HG03196 (cell line): Measurements from ENCODE around the gene BLOC1S4.
"Not testable (repeated sequence)": the region's sequence is repeated elsewhere in the genome, so short reads cannot be mapped to it uniquely, and the experiment has no call there.

Experiments
- ATAC-seq: cut with Tn5 transposase; IDR thresholded peaks from one replicate; pipeline ENCODE4 v1.9.1; 2021; ENCODE audit not compliant: unreplicated experiment

Gene BLOC1S4, protein sequence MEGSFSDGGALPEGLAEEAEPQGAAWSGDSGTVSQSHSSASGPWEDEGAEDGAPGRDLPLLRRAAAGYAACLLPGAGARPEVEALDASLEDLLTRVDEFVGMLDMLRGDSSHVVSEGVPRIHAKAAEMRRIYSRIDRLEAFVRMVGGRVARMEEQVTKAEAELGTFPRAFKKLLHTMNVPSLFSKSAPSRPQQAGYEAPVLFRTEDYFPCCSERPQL

DNA sequence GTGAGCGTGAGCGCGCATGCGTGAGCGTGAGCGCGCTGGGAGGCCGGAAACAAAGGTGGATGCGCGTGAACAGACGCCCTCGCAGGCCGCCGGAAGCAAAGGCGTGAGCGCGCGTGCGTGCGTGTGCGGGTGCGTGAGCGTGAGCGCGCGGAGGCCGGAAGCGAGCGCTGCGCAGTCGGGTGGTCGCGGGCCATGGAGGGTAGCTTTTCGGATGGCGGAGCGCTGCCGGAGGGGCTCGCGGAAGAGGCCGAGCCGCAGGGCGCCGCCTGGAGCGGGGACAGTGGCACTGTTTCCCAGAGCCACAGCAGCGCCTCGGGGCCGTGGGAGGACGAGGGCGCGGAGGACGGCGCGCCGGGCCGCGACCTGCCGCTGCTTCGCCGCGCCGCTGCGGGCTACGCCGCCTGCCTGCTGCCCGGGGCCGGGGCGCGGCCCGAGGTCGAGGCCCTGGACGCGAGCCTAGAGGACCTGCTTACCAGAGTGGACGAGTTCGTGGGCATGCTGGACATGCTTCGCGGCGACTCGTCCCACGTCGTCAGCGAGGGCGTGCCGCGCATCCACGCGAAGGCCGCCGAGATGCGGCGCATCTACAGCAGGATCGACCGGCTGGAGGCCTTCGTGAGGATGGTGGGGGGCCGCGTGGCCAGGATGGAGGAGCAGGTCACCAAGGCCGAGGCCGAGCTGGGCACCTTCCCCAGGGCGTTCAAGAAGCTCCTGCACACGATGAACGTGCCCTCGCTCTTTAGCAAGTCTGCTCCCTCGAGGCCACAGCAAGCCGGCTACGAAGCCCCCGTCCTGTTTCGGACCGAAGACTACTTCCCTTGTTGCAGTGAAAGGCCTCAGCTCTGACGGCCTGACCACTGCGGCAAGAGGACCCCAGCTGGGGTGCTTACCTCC, at the start of gene BLOC1S4:
TSS of gene BLOC1S4 (plus strand) at position 157 of the 894 bp plus-strand sequence. CDS start at position 193, 36 bp downstream.
- ATAC-seq, result peak; percentile 87

DNA sequence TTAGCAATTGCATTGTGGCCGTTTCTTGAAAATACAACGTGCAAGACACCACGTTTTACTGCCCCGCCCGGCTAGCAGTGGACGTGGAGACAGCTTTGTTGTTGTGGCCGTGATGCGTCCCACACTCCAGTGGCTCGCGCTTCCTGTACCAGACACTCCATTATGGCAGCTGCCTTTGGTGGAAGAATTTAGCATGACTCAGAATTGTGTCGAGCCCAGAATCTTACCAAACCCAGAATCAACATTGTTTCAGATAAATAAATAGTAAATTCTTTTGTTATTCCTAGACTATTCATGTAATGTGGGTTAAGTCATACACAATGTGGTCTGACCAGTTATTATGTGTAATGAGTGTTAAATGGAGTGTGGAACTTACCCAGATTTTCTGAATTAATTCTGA, 47.6 kb upstream of the BLOC1S4 start:
- ATAC-seq, result no peak

DNA sequence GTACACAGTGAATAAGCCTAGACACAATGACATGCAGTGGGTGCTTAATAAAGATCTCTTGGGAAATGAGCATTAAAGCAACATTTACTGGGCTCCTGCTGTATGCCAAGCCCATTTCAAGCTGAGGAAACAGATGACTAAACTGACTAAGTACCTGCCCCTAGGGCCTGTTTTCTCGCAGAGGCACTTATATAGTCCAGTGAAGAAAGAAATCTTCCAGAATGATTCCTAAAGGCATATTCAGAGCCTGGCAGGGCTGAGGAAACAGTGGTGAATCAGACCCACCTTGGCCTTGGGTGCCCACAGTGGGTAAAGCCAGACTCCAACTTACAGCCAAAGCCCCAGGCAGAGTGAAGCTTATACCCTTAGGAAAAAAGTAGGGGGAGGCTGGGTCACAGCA, 44.3 kb upstream of the BLOC1S4 start:
- ATAC-seq, result no peak

DNA sequence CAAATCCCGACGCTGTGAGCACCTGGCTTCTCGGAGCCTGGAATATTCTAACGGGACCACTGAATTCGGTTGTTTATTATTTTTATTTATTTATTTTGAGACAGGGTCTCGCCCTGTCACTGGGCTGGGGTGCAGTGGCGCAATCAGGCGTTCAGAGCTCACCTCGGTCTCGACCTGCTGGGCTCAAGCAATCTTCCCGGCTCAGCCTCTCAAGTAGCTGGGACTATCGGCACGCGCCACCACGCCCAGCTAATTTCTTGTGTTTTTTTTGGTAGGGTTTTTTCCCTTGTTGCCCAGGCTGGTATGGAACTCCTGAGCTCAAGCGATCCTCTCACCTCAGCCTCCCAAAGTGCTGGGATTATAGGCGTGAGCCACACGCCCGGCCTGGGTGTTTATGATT, 43.8 kb upstream of the BLOC1S4 start:
- no peak for ATAC-seq

DNA sequence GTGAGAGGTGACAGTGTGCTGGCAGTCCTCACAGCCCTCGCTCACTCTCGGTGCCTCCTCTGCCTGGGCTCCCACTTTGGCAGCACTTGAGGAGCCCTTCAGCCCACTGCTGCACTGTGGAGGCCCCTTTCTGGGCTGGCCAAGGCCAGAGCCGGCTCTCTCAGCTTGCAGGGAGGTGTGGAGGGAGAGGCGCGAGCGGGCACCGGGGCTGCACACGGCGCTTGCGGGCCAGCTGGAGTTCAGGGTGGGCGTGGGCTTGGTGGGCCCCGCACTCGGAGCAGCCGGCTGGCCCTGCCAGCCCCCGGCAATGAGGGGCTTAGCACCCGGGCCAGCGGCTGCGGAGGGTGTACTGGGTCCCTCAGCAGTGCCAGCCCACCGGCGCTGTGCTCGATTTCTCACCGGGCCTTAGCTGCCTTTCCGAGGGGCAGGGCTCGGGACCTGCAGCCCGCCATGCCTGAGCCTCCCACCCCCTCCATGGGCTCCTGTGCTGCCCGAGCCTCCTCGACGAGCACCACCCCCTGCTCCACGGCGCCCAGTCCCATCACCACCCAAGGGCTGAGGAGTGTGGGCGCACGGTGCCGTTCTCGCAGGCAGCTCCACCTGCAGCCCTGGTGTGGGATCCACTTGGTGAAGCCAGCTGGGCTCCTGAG, 43.3 kb upstream of the BLOC1S4 start:
- not testable (repeated sequence) for ATAC-seq

DNA sequence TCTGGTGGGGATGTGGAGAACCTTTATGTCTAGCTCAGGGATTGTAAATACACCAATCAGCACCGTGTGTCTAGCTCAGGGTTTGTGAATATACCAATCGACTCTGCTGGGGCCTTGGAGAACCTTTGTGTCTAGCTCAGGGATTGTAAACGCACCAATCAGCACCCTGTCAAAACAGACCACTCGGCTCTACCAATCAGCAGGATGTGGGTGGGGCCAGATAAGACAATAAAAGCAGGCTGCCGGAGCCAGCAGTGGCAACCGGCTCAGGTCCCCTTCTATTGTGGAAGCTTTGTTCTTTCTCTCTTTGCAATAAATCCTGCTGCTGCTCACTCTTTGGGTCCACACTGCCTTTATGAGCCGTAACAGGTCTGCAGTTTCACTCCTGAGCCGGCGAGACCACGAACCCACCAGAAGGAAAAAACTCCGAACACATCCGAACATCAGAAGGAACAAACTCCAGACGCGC, 42.7 kb upstream of the BLOC1S4 start:
- ATAC-seq, result not testable (repeated sequence)

DNA sequence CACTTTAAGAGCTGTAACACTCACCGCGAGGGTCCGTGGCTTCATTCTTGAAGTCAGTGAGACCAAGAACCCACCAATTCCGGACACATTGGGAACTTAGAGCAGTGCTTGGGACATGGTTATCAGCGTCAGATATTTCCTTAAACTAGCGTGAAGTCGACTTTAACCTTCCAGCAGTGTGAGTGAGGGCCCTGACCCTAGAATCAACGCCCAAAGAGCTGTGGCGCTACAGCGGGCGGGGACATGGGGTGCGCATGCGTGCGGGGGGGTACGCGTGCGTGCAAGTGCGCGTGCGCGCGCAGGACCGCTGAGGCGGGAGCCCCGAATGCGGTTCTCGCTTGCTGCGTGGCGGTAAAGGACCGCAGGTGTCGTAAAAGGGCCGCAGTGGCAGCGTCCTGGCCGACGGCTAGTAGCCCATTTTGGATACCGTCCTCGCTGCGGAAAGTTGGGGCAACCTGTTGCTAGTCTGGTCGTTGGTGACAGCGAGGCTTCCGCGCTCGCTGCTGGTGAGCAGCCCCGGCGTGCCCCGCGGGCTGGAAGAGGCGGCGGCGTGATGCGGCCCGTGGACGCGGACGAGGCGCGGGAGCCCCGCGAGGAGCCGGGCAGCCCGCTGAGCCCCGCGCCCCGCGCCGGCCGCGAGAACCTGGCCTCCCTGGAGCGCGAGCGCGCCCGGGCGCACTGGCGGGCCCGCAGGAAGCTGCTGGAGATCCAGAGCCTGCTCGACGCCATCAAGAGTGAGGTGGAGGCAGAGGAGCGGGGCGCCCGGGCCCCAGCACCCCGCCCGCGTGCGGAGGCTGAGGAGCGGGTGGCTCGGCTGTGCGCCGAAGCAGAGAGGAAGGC, 42.1 kb upstream of the BLOC1S4 start:
- peak; percentile 85 for ATAC-seq

DNA sequence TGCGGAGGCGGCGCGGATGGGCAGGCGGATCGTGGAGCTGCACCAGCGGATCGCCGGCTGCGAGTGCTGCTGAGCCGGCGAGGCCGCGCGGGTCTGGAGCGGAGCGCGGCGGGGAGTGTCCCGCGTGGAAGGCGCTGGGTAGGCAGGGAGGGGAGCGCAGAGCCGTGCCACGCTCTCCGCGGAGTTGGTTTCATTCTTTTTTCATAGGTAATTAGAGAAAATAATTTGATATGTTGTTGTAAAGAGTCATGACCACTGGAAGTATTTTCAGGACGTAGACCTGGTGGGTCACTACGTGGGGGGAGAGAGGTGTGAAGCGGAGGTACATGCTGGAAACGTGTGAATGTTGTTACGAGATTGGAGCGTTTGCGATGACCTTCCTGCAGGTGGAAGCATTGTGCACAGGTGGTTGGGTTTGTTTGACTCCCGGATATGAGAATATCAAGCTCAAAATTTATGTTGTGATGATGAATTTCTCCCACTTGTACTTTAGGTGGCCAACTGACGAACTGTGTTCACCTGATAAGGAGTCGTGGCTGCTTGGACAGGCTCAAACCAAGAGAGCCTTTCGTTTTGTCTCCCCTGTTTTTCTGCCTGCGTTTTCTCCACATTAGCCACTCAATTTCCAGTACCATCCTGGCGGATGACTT, 41.3 kb upstream of the BLOC1S4 start:
- peak; percentile 37 for ATAC-seq

DNA sequence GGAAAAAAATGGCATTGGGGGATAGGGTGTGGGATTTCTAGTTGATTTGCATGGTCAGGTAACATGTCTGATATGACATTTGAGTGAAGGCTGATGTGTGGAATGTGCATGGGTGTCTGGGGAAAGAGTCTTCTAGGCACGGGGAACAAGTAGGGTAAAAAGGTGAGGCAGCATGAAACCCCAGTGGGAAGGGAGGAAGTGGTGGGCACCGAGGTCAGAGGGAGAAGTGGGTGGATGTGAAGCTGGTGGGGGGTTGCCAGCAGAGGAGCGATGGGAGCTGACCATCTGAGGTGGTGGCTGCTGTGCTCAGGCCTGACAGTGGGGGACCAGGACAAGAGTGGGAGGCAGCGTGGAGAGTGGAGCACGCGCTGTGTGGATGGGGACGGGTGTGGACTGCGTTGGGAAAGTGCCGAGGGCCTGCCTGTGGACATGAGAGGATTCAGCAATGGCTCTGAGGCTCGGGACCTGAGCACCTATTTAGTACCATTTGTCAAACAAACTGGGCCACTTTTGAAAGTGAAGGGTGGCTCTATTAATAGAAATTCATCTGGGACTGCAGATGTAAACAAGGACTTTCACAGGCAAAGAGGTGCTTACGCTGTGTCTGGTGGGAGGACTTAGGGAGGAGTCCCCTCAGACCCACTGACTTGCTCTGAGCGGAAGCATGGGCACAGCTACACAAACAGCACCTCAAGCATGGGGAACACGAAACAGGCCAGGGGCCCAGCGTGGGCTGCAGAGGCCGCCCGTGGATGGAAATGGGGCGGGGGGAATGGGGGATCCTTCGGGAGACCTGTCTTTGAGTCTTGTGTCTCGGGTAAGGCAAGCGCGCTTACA, 39.0 kb upstream of the BLOC1S4 start:
- ATAC-seq, result no peak

DNA sequence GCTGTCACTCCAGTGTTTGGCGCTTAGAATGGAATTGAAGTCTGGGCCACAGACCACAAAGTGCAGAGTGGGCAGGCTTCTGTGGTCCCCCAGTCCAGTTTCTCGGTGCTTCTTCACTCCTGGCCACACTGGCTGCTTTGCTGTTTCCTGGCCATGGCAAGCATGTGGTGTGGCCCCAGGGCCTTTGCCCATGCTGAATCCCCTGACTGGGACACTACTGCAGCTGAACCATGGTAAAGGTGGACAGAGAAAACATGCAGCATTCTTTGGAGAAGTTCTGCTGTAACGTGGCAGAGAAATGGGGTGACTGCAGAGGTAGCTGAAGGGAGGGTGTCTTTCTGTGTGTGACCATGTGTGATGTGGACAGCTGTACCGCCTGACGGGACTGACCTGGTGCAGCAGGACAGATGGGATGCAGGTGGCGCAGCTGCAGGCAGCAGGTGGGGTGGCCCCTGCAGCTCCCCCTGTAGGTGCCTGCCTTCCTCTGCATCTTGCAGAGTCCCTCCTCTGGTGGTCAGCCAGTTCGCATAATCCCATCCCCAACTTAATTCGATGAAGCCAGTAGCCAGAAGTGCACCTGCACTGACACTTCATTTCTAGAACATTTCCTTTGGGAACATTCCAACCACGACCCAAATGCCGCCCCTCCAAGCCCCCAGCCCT, 35.5 kb upstream of the BLOC1S4 start:
- no peak for ATAC-seq

DNA sequence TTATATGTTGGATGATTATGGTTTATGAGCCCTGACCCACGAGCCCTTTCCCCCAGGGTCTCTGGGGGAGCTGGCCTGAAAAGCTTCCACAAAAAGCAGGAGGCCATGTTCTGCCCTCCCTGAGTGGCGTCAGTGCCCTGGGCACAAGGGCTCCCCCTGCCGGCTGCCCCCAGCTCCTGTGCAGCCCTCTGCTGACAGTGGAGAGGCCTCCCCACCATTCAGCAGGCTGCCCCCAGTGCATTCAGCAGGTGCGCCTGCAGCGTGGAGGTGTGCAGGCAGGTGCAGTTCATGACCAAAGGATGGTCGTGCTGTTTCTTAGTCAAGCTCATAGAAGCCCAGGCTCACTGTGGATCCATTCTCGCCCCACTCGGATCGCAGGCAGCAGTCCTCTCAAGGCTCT, 34.8 kb upstream of the BLOC1S4 start:
- no peak for ATAC-seq

DNA sequence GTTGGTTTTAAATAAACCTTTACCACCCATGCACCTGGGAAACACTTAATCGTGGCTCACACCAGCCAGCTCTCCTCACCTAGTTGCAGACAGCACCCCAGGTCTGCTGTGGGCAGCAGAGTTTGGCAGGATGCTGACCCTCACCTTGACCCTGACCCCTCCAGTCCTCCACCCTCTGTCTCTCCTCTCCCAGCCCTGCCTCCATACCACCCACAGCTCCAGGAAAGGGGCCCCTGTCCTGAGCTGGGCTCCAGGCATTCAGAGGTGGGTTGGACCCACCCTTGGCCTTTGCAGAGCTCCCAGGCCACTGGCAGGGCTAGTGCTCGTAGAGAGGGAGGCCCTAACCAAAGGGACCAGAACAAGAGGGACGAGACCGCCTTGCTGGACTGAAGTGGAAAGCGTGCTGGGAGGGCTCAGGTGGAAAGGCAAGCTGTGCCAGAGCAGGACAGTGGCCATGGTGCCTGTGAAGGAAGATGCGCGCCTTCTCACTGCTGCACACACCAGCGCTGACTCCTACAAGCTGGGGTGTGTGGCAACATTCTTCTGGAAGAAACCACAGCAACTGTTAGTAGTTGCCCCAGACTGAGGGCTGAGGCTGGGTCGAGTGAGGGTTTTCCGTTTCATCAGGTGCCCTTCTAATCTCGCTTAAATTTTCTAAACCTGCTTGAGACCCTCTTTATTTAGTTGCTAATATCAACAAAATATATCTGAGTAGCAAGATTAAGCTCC, 32.9 kb upstream of the BLOC1S4 start:
- no peak for ATAC-seq

DNA sequence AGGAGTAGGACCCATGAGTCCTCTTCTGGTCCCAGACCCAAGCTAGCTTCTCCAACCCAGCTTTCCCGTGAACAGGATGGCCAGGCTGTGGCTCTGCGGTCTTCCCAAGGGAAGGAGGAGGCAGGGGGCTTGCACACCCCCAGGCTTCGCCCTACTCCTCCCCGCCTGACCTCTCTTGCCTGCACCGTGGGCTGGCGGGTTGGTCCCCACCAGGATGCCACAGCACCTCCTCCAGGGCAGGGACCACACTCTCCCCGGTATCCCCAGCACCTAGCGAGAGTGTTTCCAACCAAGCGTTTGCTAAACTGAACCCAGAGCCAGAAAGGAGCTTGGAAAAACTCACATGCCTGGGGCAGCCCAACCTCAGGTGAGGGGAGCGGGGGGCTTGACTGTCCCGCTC, 31.3 kb upstream of the BLOC1S4 start:
- ATAC-seq, result no peak

DNA sequence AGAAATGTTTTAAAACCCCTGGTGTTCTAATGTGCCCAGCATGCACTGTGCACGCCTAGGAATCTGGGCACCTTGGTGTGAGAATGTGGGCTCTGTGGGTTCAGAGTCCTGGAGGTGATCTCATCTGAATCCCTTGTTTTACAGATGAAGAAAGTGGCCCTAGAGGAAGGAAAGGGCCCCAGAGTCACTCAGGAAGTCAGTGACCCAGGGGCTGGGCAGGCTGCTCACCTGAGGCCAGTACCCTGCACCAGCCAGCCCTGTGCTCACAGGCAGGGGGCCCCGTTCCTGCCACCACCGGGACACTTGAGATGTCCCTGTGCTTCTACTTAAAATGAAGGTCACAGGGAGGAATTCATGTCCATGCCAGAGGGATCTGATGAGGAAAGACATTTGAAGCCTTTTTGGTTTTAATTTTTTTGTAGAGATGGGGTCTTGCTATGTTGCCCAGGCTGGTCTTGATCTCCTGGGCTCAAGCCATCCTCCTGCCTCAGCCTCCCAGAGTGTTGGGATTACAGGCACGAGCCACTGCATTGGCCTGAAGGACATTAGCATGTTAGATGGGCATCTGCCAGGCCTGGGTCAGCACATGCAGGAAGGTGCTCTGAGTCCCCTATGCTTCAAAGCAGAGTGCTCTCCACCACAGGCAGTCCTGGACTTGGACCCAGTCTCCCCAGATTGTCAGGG, 29.7 kb upstream of the BLOC1S4 start:
- no peak for ATAC-seq

DNA sequence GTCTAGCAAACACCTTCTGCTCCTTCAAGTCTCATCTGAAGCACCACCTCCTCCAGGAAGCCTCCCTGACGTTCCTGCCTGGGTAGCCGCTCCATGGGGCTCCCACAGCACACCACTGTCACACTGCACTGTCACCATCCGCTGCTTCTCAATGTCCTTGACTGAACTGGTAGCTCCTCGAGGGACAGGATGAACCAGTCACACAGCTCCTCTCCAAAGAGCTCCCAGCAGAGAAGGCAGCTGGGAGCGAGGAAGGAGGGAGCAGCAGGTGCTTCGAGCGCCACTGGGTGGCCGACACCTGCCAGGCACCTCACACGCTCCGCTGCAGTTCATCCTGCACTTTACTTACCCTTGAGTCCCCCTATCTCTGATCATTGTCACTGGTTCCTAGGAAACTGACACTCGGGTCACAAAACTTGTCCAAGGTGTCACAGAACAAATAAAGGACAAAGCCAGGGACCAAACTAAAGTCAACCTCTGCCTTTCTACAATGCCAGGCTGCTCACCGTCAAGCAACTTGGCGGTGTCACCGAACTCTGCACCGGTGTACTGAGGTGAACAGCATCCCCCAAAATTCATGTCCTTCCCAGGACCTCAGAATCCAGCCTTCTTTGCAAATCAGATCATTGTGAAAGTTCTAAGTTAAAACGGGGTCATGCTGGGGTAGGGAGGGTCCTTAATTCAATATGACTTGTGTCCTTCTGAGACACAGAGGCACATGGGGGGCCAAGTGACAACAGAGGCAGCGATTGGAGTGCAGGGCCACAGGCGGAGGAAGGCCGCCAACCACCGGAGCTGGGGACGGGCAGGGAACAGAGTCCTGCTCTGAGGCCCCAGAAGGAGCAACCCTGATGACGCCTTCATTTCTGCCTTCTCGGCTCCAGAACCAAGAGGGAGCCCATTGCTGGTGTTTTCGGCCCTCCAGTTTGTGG, 27.8 kb upstream of the BLOC1S4 start:
- no peak for ATAC-seq

DNA sequence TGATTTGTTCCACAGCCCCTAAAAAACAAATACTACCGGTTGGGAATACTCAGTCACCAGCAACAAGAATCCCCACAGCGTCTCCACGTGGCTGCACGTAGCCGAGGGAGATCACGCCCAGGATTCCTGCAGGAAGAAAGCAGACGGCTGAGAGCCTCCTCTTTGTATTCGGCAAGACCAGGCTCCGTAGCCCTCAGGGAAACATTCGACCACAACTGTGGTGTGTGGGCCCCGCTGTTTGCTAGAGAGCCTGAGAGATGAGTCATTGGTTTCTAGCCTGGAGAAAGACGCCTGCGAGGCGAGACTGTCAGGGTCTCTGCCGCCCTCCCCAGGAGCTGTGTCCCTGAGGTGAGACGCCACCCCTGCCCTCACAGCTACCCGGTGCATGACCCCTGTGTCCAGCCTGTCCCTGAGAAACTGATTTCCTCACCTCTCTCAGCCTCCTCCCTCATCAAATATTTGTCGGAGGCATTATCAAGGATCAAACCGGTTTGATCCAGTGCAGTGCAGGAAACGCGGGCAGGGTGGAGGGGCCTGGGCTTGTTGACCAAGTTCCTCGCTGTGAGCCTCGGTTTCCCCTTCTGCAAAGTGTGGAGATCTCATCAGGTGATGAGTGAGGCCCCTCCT, 27.0 kb upstream of the BLOC1S4 start:
- ATAC-seq, result peak; percentile 81
